ENCODE measurements around the gene FAM168B.

The FAM168B gene

GRCh38 chr2:131039908-131040660, 53.2 kb downstream of the FAM168B start:
- TF ChIP-seq NFIC (IDR thresholded peaks at IDR 0.05) (no peak), FOXM1 (IDR thresholded peaks at IDR 0.05; ENCODE audit: borderline replicate concordance, low read depth) (no peak), RAD21 (IDR thresholded peaks at IDR 0.05; ENCODE audit: low read depth) (no peak), CREB1 (IDR thresholded peaks at IDR 0.05; ENCODE audit: low read depth) (no peak), USF1 (IDR thresholded peaks at IDR 0.05) (no peak), TAF1 (IDR thresholded peaks at IDR 0.05; ENCODE audit: low read depth) (no peak), TEAD4 (IDR thresholded peaks at IDR 0.05) (no peak), ZBTB7A (IDR thresholded peaks at IDR 0.05; ENCODE audit: low read depth) (no peak), TCF12 (IDR thresholded peaks at IDR 0.05; ENCODE audit: low read depth) (no peak), EP300 (IDR thresholded peaks at IDR 0.05; ENCODE audit: borderline replicate concordance) (no peak), EGR1 (IDR thresholded peaks at IDR 0.05) (no peak), YY1 (IDR thresholded peaks at IDR 0.05; ENCODE audit: low read depth) (no peak), CEBPB (IDR thresholded peaks at IDR 0.05) (no peak)
- TF ChIP-seq, protein P1, sequence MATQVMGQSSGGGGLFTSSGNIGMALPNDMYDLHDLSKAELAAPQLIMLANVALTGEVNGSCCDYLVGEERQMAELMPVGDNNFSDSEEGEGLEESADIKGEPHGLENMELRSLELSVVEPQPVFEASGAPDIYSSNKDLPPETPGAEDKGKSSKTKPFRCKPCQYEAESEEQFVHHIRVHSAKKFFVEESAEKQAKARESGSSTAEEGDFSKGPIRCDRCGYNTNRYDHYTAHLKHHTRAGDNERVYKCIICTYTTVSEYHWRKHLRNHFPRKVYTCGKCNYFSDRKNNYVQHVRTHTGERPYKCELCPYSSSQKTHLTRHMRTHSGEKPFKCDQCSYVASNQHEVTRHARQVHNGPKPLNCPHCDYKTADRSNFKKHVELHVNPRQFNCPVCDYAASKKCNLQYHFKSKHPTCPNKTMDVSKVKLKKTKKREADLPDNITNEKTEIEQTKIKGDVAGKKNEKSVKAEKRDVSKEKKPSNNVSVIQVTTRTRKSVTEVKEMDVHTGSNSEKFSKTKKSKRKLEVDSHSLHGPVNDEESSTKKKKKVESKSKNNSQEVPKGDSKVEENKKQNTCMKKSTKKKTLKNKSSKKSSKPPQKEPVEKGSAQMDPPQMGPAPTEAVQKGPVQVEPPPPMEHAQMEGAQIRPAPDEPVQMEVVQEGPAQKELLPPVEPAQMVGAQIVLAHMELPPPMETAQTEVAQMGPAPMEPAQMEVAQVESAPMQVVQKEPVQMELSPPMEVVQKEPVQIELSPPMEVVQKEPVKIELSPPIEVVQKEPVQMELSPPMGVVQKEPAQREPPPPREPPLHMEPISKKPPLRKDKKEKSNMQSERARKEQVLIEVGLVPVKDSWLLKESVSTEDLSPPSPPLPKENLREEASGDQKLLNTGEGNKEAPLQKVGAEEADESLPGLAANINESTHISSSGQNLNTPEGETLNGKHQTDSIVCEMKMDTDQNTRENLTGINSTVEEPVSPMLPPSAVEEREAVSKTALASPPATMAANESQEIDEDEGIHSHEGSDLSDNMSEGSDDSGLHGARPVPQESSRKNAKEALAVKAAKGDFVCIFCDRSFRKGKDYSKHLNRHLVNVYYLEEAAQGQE (IDR thresholded peaks at IDR 0.05; ENCODE audit: low read depth), result no peak
- TF ChIP-seq, protein P2, sequence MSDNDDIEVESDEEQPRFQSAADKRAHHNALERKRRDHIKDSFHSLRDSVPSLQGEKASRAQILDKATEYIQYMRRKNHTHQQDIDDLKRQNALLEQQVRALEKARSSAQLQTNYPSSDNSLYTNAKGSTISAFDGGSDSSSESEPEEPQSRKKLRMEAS (IDR thresholded peaks at IDR 0.05), result no peak

GRCh38 chr2:131039535-131039907, 53.7 kb downstream of the FAM168B start:
- TF ChIP-seq EGR1 (IDR thresholded peaks at IDR 0.05) (no peak), CEBPB (IDR thresholded peaks at IDR 0.05) (no peak), FOXM1 (IDR thresholded peaks at IDR 0.05; ENCODE audit: borderline replicate concordance, low read depth) (no peak), CREB1 (IDR thresholded peaks at IDR 0.05; ENCODE audit: low read depth) (no peak), YY1 (IDR thresholded peaks at IDR 0.05; ENCODE audit: low read depth) (no peak)
- TF ChIP-seq, protein P1 (IDR thresholded peaks at IDR 0.05; ENCODE audit: low read depth), result no peak

GRCh38 chr2:131039101-131039440, 54.2 kb downstream of the FAM168B start:
- no peak for TF ChIP-seq TEAD4 (IDR thresholded peaks at IDR 0.05)
- TF ChIP-seq RAD21 (IDR thresholded peaks at IDR 0.05; ENCODE audit: low read depth), result no peak
- TF ChIP-seq EGR1 (IDR thresholded peaks at IDR 0.05), result no peak
- TF ChIP-seq, protein P2 (IDR thresholded peaks at IDR 0.05), result no peak
- TF ChIP-seq CEBPB (IDR thresholded peaks at IDR 0.05), result no peak
- no peak for TF ChIP-seq YY1 (IDR thresholded peaks at IDR 0.05; ENCODE audit: low read depth)
- no peak for TF ChIP-seq TCF12 (IDR thresholded peaks at IDR 0.05; ENCODE audit: low read depth)
- TF ChIP-seq, protein P1 (IDR thresholded peaks at IDR 0.05; ENCODE audit: low read depth), result no peak
- no peak for TF ChIP-seq EP300 (IDR thresholded peaks at IDR 0.05; ENCODE audit: borderline replicate concordance)
- no peak for TF ChIP-seq CREB1 (IDR thresholded peaks at IDR 0.05; ENCODE audit: low read depth)
- no peak for TF ChIP-seq USF1 (IDR thresholded peaks at IDR 0.05)
- no peak for TF ChIP-seq FOXM1 (IDR thresholded peaks at IDR 0.05; ENCODE audit: borderline replicate concordance, low read depth)
- TF ChIP-seq TAF1 (IDR thresholded peaks at IDR 0.05; ENCODE audit: low read depth), result no peak
- TF ChIP-seq NFIC (IDR thresholded peaks at IDR 0.05), result no peak
- no peak for TF ChIP-seq ZBTB7A (IDR thresholded peaks at IDR 0.05; ENCODE audit: low read depth)

All from Ishikawa (cell line).